MM.1S (cell line): ENCODE data around the gene MYH11.

Source experiments
- DNase-seq: peaks from one replicate; pipeline ENCODE4 v3.0.0-alpha.2; 2015
- H2AFZ ChIP-seq: fragments of 300-600 bp; sonication (generic); 2 replicates; pipeline ENCODE4 v1.6.0; 2016; ENCODE audit warnings: antibody characterized with exemption, low read length
- H3F3A ChIP-seq: fragments of 300-600 bp; sonication (generic); 2 replicates; pipeline ENCODE4 v1.6.1; 2016; ENCODE audit warnings: mild to moderate bottlenecking, antibody characterized with exemption, low read length, moderate library complexity, mixed read lengths; ENCODE audit not compliant: insufficient read depth
- H3K27ac ChIP-seq: fragments of 300-600 bp; sonication (generic); 2 replicates; pipeline ENCODE4 v1.5.1; 2016; ENCODE audit warnings: mild to moderate bottlenecking, low read length
- H3K27me3 ChIP-seq: fragments of 300-600 bp; sonication (generic); replicated peaks from 2 replicates; pipeline ENCODE4 v1.6.0; 2016; ENCODE audit warnings: low read length; ENCODE audit not compliant: insufficient read depth
- H3K36me3 ChIP-seq: fragments of 300-600 bp; sonication (generic); replicated peaks from 2 replicates; pipeline ENCODE4 v1.6.1; 2016; ENCODE audit warnings: mild to moderate bottlenecking, low read length, mixed read lengths; ENCODE audit not compliant: insufficient read depth
- H3K4me1 ChIP-seq: fragments of 300-600 bp; sonication (generic); 2 replicates; pipeline ENCODE4 v1.6.1; 2016; ENCODE audit warnings: low read length, mixed read lengths
- H3K4me2 ChIP-seq: fragments of 300-600 bp; sonication (generic); 2 replicates; pipeline ENCODE4 v1.6.0; 2016; ENCODE audit warnings: low read depth, low read length
- H3K4me3 ChIP-seq: fragments of 300-600 bp; sonication (generic); 2 replicates; pipeline ENCODE4 v1.5.1; 2016; ENCODE audit warnings: low read length, mixed read lengths
- H3K79me2 ChIP-seq: fragments of 300-600 bp; sonication (generic); 2 replicates; pipeline ENCODE4 v1.6.1; 2016; ENCODE audit warnings: mixed run types, low read length, mixed read lengths
- H3K9ac ChIP-seq: fragments of 300-600 bp; sonication (generic); 2 replicates; pipeline ENCODE4 v1.6.1; 2016; ENCODE audit warnings: low read length, mixed read lengths
- H3K9me2 ChIP-seq: fragments of 300-600 bp; sonication (generic); replicated peaks from 2 replicates; pipeline ENCODE4 v1.6.1; 2016; ENCODE audit warnings: mild to moderate bottlenecking, low read length, mixed read lengths; ENCODE audit not compliant: insufficient read depth
- H3K9me3 ChIP-seq: fragments of 300-600 bp; sonication (generic); replicated peaks from 2 replicates; pipeline ENCODE4 v1.6.1; 2016; ENCODE audit warnings: mild to moderate bottlenecking, low read length, mixed read lengths; ENCODE audit not compliant: insufficient read depth
- H4K20me1 ChIP-seq: fragments of 300-600 bp; sonication (generic); 2 replicates; pipeline ENCODE4 v1.6.1; 2016; ENCODE audit warnings: mild to moderate bottlenecking, low read length, moderate library complexity, mixed read lengths; ENCODE audit not compliant: insufficient read depth
- CTCF ChIP-seq: fragments of 300-600 bp; sonication (generic); IDR thresholded peaks from 2 replicates; pipeline ENCODE4 v1.5.1; 2016; ENCODE audit warnings: antibody characterized with exemption, low read length, mixed read lengths
- EZH2 ChIP-seq: fragments of 300-600 bp; sonication (generic); optimal IDR thresholded peaks from 2 replicates; pipeline ENCODE3; 2017; ENCODE audit warnings: low read depth, mild to moderate bottlenecking, antibody characterized with exemption, low read length, mixed read lengths
- EZH2phosphoT487 ChIP-seq: fragments of 300-600 bp; sonication (generic); IDR thresholded peaks from 2 replicates; pipeline ENCODE4 v1.6.1; 2018; ENCODE audit warnings: antibody characterized with exemption, low read length

MYH11 gene

GRCh38 chr16:15876503-15876902 is 19.7 kb upstream of the MYH11 start:
- Histone ChIP-seq H3K9me3 (no peaks in the 10 kb centered on the region), H3K27ac (no peak overlapping the region), H3K4me2 (no peak overlapping the region), H3F3A (no peaks in the 10 kb centered on the region), H3K9ac (no peak overlapping the region), H4K20me1 (no peaks in the 10 kb centered on the region), H3K9me2 (no peaks in the 10 kb centered on the region), H2AFZ (no peak overlapping the region), H3K27me3 (no peaks in the 10 kb centered on the region), H3K4me3 (no peak overlapping the region), H3K36me3 (no peaks in the 10 kb centered on the region; the same call in 1 of the 2 replicates), H3K4me1 (no peaks in the 10 kb centered on the region), H3K79me2 (0 out of 2 replicates have a peak, but pooled peaks cover 8% of the 10 kb centered on the region)
- no peak for TF ChIP-seq EZH2phosphoT487
- TF ChIP-seq EZH2, result no peak
- no peak for TF ChIP-seq CTCF
- DNase-seq, result no peak

GRCh38 chr16:15874745-15875314 is 18.0 kb upstream of the MYH11 start:
- Histone ChIP-seq H3K9me2 (no peaks in the 10 kb centered on the region), H3K4me1 (no peaks in the 10 kb centered on the region), H4K20me1 (no peaks in the 10 kb centered on the region), H3K4me2 (no peak overlapping the region), H3K9me3 (no peaks in the 10 kb centered on the region), H3K4me3 (no peak overlapping the region), H3K79me2 (no peaks in the 10 kb centered on the region), H2AFZ (no peak overlapping the region), H3K36me3 (no peaks in the 10 kb centered on the region; the same call in 1 of the 2 replicates), H3K9ac (no peak overlapping the region), H3F3A (no peaks in the 10 kb centered on the region), H3K27me3 (no peaks in the 10 kb centered on the region), H3K27ac (no peak overlapping the region)
- DNase-seq, result no peak
- TF ChIP-seq CTCF (peak; percentile 33), EZH2phosphoT487 (no peak), EZH2 (no peak)

- Histone ChIP-seq H3K9me3 (no peaks in the 10 kb centered on the region), H3F3A (no peaks in the 10 kb centered on the region), H3K4me2 (no peak overlapping the region), H3K4me1 (no peaks in the 10 kb centered on the region), H3K27ac (no peak overlapping the region), H3K9ac (no peak overlapping the region), H3K27me3 (no peaks in the 10 kb centered on the region), H4K20me1 (no peaks in the 10 kb centered on the region), H3K36me3 (no peaks in the 10 kb centered on the region), H3K9me2 (no peaks in the 10 kb centered on the region), H3K79me2 (no peaks in the 10 kb centered on the region), H2AFZ (no peak overlapping the region), H3K4me3 (no peak overlapping the region)
- DNase-seq, result no peak
- TF ChIP-seq EZH2phosphoT487 (no peak), CTCF (no peak), EZH2 (no peak)
Observed at GRCh38 chr16:15873737-15874136, 16.9 kb upstream of the MYH11 start.
